Ascending aorta (tissue), 2 donors: Measurements from ENCODE around the gene CDK14. TPM values are rescaled to one million over a fixed set of nuclear protein-coding genes. Genes with fewer than 3 reads are reported as not detected.

Source experiments
- DNase-seq, 2 donors: peaks; one replicate each; pipeline ENCODE4 v3.0.0-alpha.2; 2019; ENCODE audit warnings: low spot score in 2 of 2
- H3K27ac ChIP-seq, 2 donors: fragments of 200-600 bp; sonication (generic); one replicate each; pipeline ENCODE4 v1.5.1; 2016 to 2017; ENCODE audit warnings: mild to moderate bottlenecking in 1 of 2
- H3K27me3 ChIP-seq: fragments of 200-600 bp; sonication (generic); one replicate; pipeline ENCODE4 v1.5.1; 2017
- H3K36me3 ChIP-seq, 2 donors: fragments of 200-600 bp; sonication (generic); one replicate each; pipeline ENCODE4 v1.5.1; 2016
- H3K4me1 ChIP-seq, 2 donors: fragments of 200-600 bp; sonication (generic); one replicate each; pipeline ENCODE4 v1.5.1; 2016 to 2017; ENCODE audit warnings: mild to moderate bottlenecking in 1 of 2
- H3K4me3 ChIP-seq, 2 donors: fragments of 200-600 bp; sonication (generic); one replicate each; pipeline ENCODE4 v1.5.1; 2016 to 2017; ENCODE audit warnings: mild to moderate bottlenecking in 1 of 2
- H3K9me3 ChIP-seq, 2 donors: fragments of 200-600 bp; sonication (generic); one replicate each; pipeline ENCODE4 v1.5.1; 2016
- CTCF ChIP-seq, 3 experiments: fragments of 200-600 bp in 2 of 3; fragments of 450-650 bp in 1 of 3; sonication (generic) in 2 of 3; IDR thresholded peaks; one replicate each; pipeline ENCODE4 v1.5.1; 2016 to 2019; ENCODE audit warnings: antibody characterized with exemption in 3 of 3, mild to moderate bottlenecking in 1 of 3, moderate library complexity in 1 of 3
- intact Hi-C: fragments of 100-400 bp; cut with DNase I; formaldehyde crosslinking; loops from one replicate; pipeline ENCODE4 v1.15.1; 2023
- total RNA-seq: library from RNA; depleted of rRNA; stranded (reverse); fragments of >200 nt; gene quantifications from one replicate; pipeline ENCODE4 v1.1.0, GENCODE V29; 2016

The CDK14 gene
- total RNA-seq, 1 donor from 2014 or later, result 5.1 TPM

DNA sequence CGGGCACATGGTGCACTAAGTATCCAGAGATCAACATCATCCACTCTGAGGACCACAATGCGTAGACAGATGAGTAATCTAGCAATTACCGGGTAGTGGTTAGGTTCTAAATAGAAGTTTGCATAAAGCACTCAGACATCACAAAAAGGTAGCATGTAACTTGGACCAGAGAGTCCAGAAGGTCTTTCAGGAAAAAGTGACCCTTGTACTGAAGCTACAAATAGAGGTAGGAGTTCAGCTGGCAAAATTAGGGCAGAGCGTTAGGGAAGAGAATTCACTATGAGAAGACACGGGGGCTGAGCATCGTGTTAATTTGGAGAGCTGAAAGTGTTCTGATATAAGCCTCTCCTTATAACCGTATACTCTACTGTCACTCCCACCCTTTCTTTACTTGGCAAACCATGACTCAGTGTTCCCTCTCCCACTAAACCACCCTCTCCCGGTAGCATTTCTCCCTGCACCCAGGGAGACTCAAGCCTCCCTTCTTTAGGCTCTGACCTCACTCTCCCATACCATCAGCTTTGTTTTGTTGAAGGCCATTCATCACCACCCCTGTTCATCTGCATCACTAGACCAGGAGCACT, 445.9 kb downstream of the CDK14 start:
- Histone ChIP-seq H3K27ac (no peak overlapping the region), H3K4me3 (no peak overlapping the region), H3K36me3 (no peaks in the 10 kb centered on the region), H3K4me1 (peaks cover 0 to 5% of the 10 kb centered on the region in 2 donors), H3K27me3 (no peaks in the 10 kb centered on the region), H3K9me3 (no peaks in the 10 kb centered on the region)
- intact Hi-C loops, result no loop called here
- DNase-seq, result no peak
- TF ChIP-seq CTCF (IDR thresholded peaks at IDR 0.05), result no peak

DNA sequence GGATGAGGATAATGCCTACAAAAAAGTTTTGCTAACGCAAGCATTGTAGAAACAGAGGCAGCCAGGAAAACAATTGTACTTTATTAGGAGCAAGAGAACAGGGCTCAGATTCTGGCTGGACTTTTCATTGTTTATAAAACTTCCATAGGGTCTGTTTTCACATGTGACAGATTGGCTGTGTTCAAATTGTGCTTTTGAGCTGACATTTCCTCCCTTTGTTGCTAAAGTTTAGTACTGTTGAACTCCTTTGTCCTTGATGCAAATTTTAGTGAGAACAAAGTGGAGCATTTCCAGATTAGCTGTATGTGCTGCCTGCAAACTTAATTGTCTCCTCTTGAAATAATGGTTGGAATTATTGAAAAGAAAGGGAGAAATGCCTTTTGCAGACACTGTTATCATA, 447.1 kb downstream of the CDK14 start:
- Histone ChIP-seq H3K4me1 (peaks cover 0 to 5% of the 10 kb centered on the region in 2 donors), H3K4me3 (no peak overlapping the region), H3K36me3 (no peaks in the 10 kb centered on the region), H3K27ac (no peak overlapping the region), H3K27me3 (no peaks in the 10 kb centered on the region), H3K9me3 (no peaks in the 10 kb centered on the region)
- no peak for TF ChIP-seq CTCF (IDR thresholded peaks at IDR 0.05)
- intact Hi-C loops, result no loop called here
- DNase-seq, result no peak

DNA sequence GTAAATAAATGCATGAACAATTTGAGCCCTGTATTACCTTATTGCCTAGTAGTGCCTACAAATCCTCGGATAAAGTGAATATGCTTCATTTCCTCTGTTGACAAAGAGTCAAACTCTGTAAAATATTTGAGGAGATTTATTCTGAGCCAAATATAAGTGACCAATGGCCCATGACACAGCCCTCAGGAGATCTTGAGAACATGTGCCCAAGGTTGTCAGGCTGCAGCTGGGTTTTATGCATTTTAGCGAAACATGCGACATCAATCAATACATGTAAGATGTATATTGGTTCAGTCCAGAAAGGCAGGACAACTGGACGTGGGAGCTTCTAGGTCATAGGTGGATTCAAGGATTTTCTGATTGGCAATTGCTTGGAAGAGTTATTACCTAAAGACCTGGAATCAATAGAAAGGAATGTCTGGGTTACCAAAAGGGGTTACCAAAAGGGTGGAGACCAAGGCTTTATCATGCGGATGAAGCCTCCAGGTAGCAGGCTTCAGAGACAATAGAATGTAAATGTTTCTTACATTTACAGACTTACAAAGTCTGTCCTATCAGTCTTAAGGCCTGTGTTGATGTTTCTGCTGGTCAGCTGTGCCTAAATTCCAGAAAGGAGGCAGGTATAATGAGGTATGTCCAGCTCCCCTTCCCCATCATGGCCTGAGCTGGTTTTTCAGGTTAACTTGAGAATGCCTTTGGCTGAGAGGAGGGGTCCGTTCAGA, 448.0 kb downstream of the CDK14 start:
- no peak overlapping the region for H3K4me3 ChIP-seq
- no peaks in the 10 kb centered on the region for H3K36me3 ChIP-seq
- TF ChIP-seq CTCF (IDR thresholded peaks at IDR 0.05), result no peak
- H3K27ac ChIP-seq, result no peak overlapping the region
- no peaks in the 10 kb centered on the region for H3K9me3 ChIP-seq
- H3K4me1 ChIP-seq, result peaks cover 0 to 5% of the 10 kb centered on the region in 2 donors
- DNase-seq, result no peak
- intact Hi-C loops, result no loop called here
- no peaks in the 10 kb centered on the region for H3K27me3 ChIP-seq

DNA sequence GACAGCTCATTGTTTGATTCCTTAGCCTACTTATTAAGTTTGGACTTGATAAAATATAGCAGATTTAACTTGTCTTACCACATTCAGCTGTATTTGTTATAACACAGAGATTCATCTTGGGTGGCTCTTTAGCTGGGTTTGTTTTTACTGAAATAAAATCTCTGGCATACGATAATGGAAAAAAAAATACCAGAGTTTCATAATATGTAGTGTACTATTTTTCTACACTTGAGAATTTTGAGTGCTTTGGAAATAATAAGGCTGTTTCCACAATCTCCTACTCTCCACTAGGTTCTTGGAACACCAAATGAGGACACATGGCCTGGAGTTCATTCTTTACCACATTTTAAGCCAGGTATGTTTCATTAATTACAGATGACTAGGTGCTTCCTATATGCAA, 449.5 kb downstream of the CDK14 start:
- no peaks in the 10 kb centered on the region for H3K9me3 ChIP-seq
- no peak for DNase-seq
- H3K4me1 ChIP-seq, result peaks cover 0 to 5% of the 10 kb centered on the region in 2 donors
- H3K27ac ChIP-seq, result no peak overlapping the region
- intact Hi-C loops, result no loop called here
- H3K36me3 ChIP-seq, result no peaks in the 10 kb centered on the region
- no peaks in the 10 kb centered on the region for H3K27me3 ChIP-seq
- no peak for TF ChIP-seq CTCF (IDR thresholded peaks at IDR 0.05)
- H3K4me3 ChIP-seq, result no peak overlapping the region

GRCh38 chr7:91046322-91047089, 450.4 kb downstream of the CDK14 start:
- H3K27me3 ChIP-seq, result no peaks in the 10 kb centered on the region
- peaks cover 0 to 5% of the 10 kb centered on the region in 2 donors for H3K4me1 ChIP-seq
- DNase-seq, result no peak
- peak in 2 of 3 experiments; percentile 19 to 42 for TF ChIP-seq CTCF (IDR thresholded peaks at IDR 0.05)
- H3K27ac ChIP-seq, result no peak overlapping the region
- H3K9me3 ChIP-seq, result no peaks in the 10 kb centered on the region
- H3K4me3 ChIP-seq, result no peak overlapping the region
- intact Hi-C loops, result no loop called here
- H3K36me3 ChIP-seq, result no peaks in the 10 kb centered on the region
